HEK293 (cell line): ENCODE results near the gene FRMD3.

ENCODE experiments used
- CTCF ChIA-PET: fragments of 350-600 bp; formaldehyde crosslinking; extraction: SDS; loops from one replicate; lab custom pipeline; 2021; ENCODE audit warnings: antibody characterized with exemption; lab: Yijun Ruan, JAX
- POLR2A ChIA-PET: fragments of 300-600 bp; formaldehyde crosslinking; extraction: SDS; loops from one replicate; lab custom pipeline; 2020; ENCODE audit warnings: antibody characterized with exemption, inconsistent platforms; lab: Yijun Ruan, JAX
- H3K27ac ChIP-seq: fragments of 200-500 bp; sonication (Bioruptor generic); 2 replicates; pipeline ENCODE4 v1.5.1; 2014; ENCODE audit warnings: low read depth, low read length, control low read depth, inconsistent platforms; ENCODE audit errors: extremely low read depth
- H3K36me3 ChIP-seq, 2 experiments: fragments of 200-500 bp in 1 of 2; sonication (Bioruptor generic) in 1 of 2; 1 replicate in 1 of 2; 2 replicates in 1 of 2; pipeline ENCODE4 v1.5.1; 2014 to 2017; ENCODE audit warnings: inconsistent platforms in 2 of 2, low read length in 2 of 2; ENCODE audit not compliant: control insufficient read depth in 2 of 2, insufficient read depth in 1 of 2
- H3K4me1 ChIP-seq: fragments of 200-500 bp; sonication (Bioruptor generic); 2 replicates; pipeline ENCODE4 v1.5.1; 2014; ENCODE audit warnings: mild to moderate bottlenecking, low read length, inconsistent platforms; ENCODE audit not compliant: control insufficient read depth, insufficient read depth
- H3K4me3 ChIP-seq: 2 replicates; pipeline ENCODE4 v1.5.1; 2011; ENCODE audit warnings: low read depth, mild to moderate bottlenecking, control low read depth, low read length, moderate library complexity
- H3K9me3 ChIP-seq: fragments of 200-500 bp; sonication (Bioruptor generic); 2 replicates; pipeline ENCODE4 v1.5.1; 2014; ENCODE audit warnings: low read depth, low read length, inconsistent platforms; ENCODE audit not compliant: control insufficient read depth, insufficient read depth
- FEZF1 ChIP-seq: fragments of 450-650 bp; formaldehyde crosslinking; IDR thresholded peaks from 2 replicates; pipeline ENCODE4 v1.5.1; 2016; ENCODE audit warnings: missing biosample characterization, missing genetic modification characterization
- KLF8 ChIP-seq: fragments of 450-650 bp; formaldehyde crosslinking; IDR thresholded peaks from 2 replicates; pipeline ENCODE4 v1.5.1; 2016; ENCODE audit warnings: missing biosample characterization, missing genetic modification characterization
- PRDM1 ChIP-seq: fragments of 450-650 bp; formaldehyde crosslinking; IDR thresholded peaks from 2 replicates; pipeline ENCODE4; 2016; ENCODE audit warnings: missing biosample characterization, missing genetic modification characterization
- SCRT1 ChIP-seq: fragments of 450-650 bp; formaldehyde crosslinking; IDR thresholded peaks from 2 replicates; pipeline ENCODE4 v1.5.1; 2016; ENCODE audit warnings: missing biosample characterization, missing genetic modification characterization, borderline replicate concordance
- SCRT2 ChIP-seq: fragments of 450-650 bp; formaldehyde crosslinking; IDR thresholded peaks from 2 replicates; pipeline ENCODE4 v1.5.1; 2016; ENCODE audit warnings: missing biosample characterization, missing genetic modification characterization
- ZFP41 ChIP-seq: fragments of 450-650 bp; formaldehyde crosslinking; IDR thresholded peaks from 2 replicates; pipeline ENCODE4 v1.5.1; 2016; ENCODE audit warnings: missing biosample characterization, missing genetic modification characterization, borderline replicate concordance
- ZNF184 ChIP-seq: fragments of 450-650 bp; IDR thresholded peaks from 2 replicates; pipeline ENCODE4 v1.5.1; 2018; ENCODE audit warnings: missing biosample characterization, mild to moderate bottlenecking, missing genetic modification characterization
- ZNF211 ChIP-seq: fragments of 450-650 bp; formaldehyde crosslinking; IDR thresholded peaks from 2 replicates; pipeline ENCODE4 v1.5.1; 2016; ENCODE audit warnings: low read depth, missing biosample characterization, missing genetic modification characterization
- ZNF324 ChIP-seq: fragments of 450-650 bp; formaldehyde crosslinking; IDR thresholded peaks from 2 replicates; pipeline ENCODE4 v1.5.1; 2016; ENCODE audit warnings: missing biosample characterization, missing genetic modification characterization
- ZNF366 ChIP-seq: fragments of 450-650 bp; formaldehyde crosslinking; conservative IDR thresholded peaks from 2 replicates; pipeline ENCODE4 v1.5.1; 2016; ENCODE audit warnings: missing biosample characterization, missing genetic modification characterization
- ZNF510 ChIP-seq: fragments of 450-650 bp; formaldehyde crosslinking; IDR thresholded peaks from 2 replicates; pipeline ENCODE4 v1.5.1; 2018; ENCODE audit warnings: mild to moderate bottlenecking, missing genetic modification characterization, missing biosample characterization; ENCODE audit not compliant: insufficient replicate concordance
- ZNF610 ChIP-seq: fragments of 450-650 bp; formaldehyde crosslinking; IDR thresholded peaks from 2 replicates; pipeline ENCODE4 v1.5.1; 2016; ENCODE audit warnings: missing biosample characterization, missing genetic modification characterization, borderline replicate concordance
- ZNF623 ChIP-seq: fragments of 450-650 bp; formaldehyde crosslinking; IDR thresholded peaks from 2 replicates; pipeline ENCODE4 v1.5.1; 2016; ENCODE audit warnings: missing biosample characterization, missing genetic modification characterization
- ZNF629 ChIP-seq: fragments of 450-650 bp; formaldehyde crosslinking; IDR thresholded peaks from 2 replicates; pipeline ENCODE4 v1.5.1; 2017; ENCODE audit warnings: missing biosample characterization, missing genetic modification characterization
- ZNF747 ChIP-seq: fragments of 450-650 bp; formaldehyde crosslinking; IDR thresholded peaks from 2 replicates; pipeline ENCODE4 v1.5.1; 2016; ENCODE audit warnings: missing biosample characterization, missing genetic modification characterization
- ZNF837 ChIP-seq: fragments of 450-650 bp; formaldehyde crosslinking; IDR thresholded peaks from 2 replicates; pipeline ENCODE4 v1.5.1; 2016; ENCODE audit warnings: missing biosample characterization, missing genetic modification characterization
- TF ChIP-seq, protein P1 (sequence below): fragments of 450-650 bp; formaldehyde crosslinking; IDR thresholded peaks from 2 replicates; pipeline ENCODE4 v1.5.1; 2016; ENCODE audit warnings: missing biosample characterization, missing genetic modification characterization
- TF ChIP-seq, protein P2 (sequence below): fragments of 450-650 bp; formaldehyde crosslinking; IDR thresholded peaks from 2 replicates; pipeline ENCODE4 v1.5.1; 2017; ENCODE audit warnings: missing biosample characterization, missing genetic modification characterization
- TF ChIP-seq, protein P3 (sequence below): fragments of 450-650 bp; formaldehyde crosslinking; IDR thresholded peaks from 2 replicates; pipeline ENCODE4 v1.5.1; 2016; ENCODE audit warnings: missing biosample characterization, missing genetic modification characterization
- TF ChIP-seq, protein P4 (sequence below): fragments of 450-650 bp; formaldehyde crosslinking; IDR thresholded peaks from 2 replicates; pipeline ENCODE4 v1.5.1; 2016; ENCODE audit warnings: missing biosample characterization, missing genetic modification characterization, borderline replicate concordance
- TF ChIP-seq, protein P5 (sequence below): fragments of 450-650 bp; formaldehyde crosslinking; IDR thresholded peaks from 2 replicates; pipeline ENCODE4 v1.5.1; 2016; ENCODE audit warnings: missing biosample characterization, missing genetic modification characterization
- TF ChIP-seq, protein P6 (sequence below): fragments of 450-650 bp; formaldehyde crosslinking; IDR thresholded peaks from 2 replicates; pipeline ENCODE4 v1.5.1; 2016; ENCODE audit warnings: missing biosample characterization, missing genetic modification characterization

The FRMD3 gene

DNA sequence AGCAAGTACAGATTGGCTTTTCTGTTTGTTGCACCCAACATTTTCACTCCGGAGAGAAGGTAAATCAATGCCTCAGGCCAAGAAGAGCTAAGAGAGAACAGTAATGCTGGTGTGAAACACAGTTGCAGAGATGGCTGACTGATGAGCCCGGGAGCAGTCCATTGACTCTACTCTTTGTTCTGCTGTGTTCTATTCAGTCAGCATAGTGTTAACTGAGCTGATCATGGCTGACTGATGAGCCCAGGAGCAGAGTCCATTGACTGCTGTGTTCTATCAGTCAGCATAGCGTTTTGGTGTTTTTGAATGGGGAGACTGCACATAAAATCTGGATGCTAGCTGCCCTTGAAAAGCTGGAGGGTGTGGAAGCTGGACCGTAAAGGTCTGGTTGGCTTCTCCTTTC lies 141.4 kb downstream of the FRMD3 start:
- Histone ChIP-seq H3K4me3 (no peak overlapping the region), H3K9me3 (no peaks in the 10 kb centered on the region), H3K27ac (no peak overlapping the region), H3K4me1 (no peaks in the 10 kb centered on the region), H3K36me3 (no peaks in the 10 kb centered on the region)
- ChIA-PET CTCF (interaction anchor here (2.9 kb wide), 1 partner anchor 62 kb away, joined by 7 read pairs; no protein-coding TSS in a partner anchor), POLR2A (no interaction called here)
- TF ChIP-seq, protein P1, sequence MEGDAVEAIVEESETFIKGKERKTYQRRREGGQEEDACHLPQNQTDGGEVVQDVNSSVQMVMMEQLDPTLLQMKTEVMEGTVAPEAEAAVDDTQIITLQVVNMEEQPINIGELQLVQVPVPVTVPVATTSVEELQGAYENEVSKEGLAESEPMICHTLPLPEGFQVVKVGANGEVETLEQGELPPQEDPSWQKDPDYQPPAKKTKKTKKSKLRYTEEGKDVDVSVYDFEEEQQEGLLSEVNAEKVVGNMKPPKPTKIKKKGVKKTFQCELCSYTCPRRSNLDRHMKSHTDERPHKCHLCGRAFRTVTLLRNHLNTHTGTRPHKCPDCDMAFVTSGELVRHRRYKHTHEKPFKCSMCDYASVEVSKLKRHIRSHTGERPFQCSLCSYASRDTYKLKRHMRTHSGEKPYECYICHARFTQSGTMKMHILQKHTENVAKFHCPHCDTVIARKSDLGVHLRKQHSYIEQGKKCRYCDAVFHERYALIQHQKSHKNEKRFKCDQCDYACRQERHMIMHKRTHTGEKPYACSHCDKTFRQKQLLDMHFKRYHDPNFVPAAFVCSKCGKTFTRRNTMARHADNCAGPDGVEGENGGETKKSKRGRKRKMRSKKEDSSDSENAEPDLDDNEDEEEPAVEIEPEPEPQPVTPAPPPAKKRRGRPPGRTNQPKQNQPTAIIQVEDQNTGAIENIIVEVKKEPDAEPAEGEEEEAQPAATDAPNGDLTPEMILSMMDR = no peak
- TF ChIP-seq, protein P2, sequence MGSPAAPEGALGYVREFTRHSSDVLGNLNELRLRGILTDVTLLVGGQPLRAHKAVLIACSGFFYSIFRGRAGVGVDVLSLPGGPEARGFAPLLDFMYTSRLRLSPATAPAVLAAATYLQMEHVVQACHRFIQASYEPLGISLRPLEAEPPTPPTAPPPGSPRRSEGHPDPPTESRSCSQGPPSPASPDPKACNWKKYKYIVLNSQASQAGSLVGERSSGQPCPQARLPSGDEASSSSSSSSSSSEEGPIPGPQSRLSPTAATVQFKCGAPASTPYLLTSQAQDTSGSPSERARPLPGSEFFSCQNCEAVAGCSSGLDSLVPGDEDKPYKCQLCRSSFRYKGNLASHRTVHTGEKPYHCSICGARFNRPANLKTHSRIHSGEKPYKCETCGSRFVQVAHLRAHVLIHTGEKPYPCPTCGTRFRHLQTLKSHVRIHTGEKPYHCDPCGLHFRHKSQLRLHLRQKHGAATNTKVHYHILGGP (tag by site-specific recombination) = no peak
- TF ChIP-seq ZNF623 (tag by site-specific recombination) = no peak

DNA sequence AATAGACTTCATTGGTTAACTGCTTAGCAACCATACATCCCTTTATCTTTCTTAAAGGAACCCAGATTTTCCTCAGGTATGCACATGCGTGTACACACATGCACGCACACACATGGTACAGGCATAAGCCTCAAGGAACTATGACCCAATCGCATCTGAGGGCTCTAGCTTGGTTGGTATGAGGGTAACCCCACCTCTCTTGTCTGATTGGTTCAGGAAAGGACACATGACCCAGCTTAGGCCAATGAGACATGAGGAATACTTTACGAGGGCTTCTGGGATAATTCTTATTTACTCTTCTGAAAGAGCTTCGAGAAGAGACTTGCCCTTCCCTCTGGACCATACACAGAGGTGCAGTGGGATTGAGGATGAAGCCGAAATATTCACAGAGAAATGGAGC lies 141.9 kb downstream of the FRMD3 start:
- Histone ChIP-seq H3K4me1 (no peaks in the 10 kb centered on the region), H3K27ac (no peak overlapping the region), H3K36me3 (no peaks in the 10 kb centered on the region), H3K4me3 (no peak overlapping the region), H3K9me3 (no peaks in the 10 kb centered on the region)
- TF ChIP-seq ZNF610 (tag by site-specific recombination) (no peak), ZNF747 (tag by site-specific recombination) (no peak), ZNF510 (no peak), ZNF211 (no peak), ZFP41 (no peak), ZNF324 (tag by site-specific recombination) (no peak), PRDM1 (tag by site-specific recombination) (no peak), SCRT1 (tag by site-specific recombination) (no peak), SCRT2 (tag by site-specific recombination) (no peak), ZNF184 (tag by site-specific recombination) (no peak), ZNF366 (tag by site-specific recombination) (no peak)
- ChIA-PET CTCF (no interaction called here), POLR2A (no interaction called here)

DNA sequence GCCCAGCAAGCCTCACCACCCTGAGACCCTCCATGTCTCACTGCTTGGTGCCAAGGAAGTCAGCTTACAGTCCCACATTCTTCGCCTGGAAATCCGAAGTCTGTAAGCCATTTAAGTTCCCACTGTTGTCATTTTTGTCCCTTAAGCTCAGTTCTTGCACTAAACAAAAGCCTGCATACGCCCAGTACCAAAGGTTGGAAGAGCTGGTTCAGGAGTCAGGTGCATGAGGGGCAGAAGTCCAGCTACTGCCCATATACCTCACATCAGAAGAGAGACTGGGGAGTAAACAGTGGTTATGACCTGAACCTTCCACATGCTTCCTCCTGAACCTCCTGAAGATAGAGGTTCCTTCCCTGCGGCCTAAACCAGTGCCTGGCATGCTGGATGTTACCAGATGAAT lies 146.0 kb downstream of the FRMD3 start:
- Histone ChIP-seq H3K4me1 (no peaks in the 10 kb centered on the region), H3K27ac (no peak overlapping the region), H3K4me3 (no peak overlapping the region), H3K36me3 (no peaks in the 10 kb centered on the region), H3K9me3 (no peaks in the 10 kb centered on the region)
- POLR2A ChIA-PET = no interaction called here
- TF ChIP-seq, protein P3, sequence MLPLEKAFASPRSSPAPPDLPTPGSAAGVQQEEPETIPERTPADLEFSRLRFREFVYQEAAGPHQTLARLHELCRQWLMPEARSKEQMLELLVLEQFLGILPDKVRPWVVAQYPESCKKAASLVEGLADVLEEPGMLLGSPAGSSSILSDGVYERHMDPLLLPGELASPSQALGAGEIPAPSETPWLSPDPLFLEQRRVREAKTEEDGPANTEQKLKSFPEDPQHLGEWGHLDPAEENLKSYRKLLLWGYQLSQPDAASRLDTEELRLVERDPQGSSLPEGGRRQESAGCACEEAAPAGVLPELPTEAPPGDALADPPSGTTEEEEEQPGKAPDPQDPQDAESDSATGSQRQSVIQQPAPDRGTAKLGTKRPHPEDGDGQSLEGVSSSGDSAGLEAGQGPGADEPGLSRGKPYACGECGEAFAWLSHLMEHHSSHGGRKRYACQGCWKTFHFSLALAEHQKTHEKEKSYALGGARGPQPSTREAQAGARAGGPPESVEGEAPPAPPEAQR (tag by site-specific recombination) = no peak
- TF ChIP-seq, protein P4, sequence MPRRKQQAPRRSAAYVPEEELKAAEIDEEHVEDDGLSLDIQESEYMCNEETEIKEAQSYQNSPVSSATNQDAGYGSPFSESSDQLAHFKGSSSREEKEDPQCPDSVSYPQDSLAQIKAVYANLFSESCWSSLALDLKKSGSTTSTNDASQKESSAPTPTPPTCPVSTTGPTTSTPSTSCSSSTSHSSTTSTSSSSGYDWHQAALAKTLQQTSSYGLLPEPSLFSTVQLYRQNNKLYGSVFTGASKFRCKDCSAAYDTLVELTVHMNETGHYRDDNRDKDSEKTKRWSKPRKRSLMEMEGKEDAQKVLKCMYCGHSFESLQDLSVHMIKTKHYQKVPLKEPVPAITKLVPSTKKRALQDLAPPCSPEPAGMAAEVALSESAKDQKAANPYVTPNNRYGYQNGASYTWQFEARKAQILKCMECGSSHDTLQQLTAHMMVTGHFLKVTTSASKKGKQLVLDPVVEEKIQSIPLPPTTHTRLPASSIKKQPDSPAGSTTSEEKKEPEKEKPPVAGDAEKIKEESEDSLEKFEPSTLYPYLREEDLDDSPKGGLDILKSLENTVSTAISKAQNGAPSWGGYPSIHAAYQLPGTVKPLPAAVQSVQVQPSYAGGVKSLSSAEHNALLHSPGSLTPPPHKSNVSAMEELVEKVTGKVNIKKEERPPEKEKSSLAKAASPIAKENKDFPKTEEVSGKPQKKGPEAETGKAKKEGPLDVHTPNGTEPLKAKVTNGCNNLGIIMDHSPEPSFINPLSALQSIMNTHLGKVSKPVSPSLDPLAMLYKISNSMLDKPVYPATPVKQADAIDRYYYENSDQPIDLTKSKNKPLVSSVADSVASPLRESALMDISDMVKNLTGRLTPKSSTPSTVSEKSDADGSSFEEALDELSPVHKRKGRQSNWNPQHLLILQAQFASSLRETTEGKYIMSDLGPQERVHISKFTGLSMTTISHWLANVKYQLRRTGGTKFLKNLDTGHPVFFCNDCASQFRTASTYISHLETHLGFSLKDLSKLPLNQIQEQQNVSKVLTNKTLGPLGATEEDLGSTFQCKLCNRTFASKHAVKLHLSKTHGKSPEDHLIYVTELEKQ = no peak
- TF ChIP-seq ZNF629 (tag by site-specific recombination) (no peak), KLF8 (tag by site-specific recombination) (no peak), ZNF324 (tag by site-specific recombination) (no peak), FEZF1 (tag by site-specific recombination) (no peak), ZNF837 (no peak)
- TF ChIP-seq, protein P5, sequence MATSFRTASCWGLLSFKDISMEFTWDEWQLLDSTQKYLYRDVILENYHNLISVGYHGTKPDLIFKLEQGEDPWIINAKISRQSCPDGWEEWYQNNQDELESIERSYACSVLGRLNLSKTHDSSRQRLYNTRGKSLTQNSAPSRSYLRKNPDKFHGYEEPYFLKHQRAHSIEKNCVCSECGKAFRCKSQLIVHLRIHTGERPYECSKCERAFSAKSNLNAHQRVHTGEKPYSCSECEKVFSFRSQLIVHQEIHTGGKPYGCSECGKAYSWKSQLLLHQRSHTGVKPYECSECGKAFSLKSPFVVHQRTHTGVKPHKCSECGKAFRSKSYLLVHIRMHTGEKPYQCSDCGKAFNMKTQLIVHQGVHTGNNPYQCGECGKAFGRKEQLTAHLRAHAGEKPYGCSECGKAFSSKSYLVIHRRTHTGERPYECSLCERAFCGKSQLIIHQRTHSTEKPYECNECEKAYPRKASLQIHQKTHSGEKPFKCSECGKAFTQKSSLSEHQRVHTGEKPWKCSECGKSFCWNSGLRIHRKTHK (tag by site-specific recombination) = no peak
- TF ChIP-seq, protein P6, sequence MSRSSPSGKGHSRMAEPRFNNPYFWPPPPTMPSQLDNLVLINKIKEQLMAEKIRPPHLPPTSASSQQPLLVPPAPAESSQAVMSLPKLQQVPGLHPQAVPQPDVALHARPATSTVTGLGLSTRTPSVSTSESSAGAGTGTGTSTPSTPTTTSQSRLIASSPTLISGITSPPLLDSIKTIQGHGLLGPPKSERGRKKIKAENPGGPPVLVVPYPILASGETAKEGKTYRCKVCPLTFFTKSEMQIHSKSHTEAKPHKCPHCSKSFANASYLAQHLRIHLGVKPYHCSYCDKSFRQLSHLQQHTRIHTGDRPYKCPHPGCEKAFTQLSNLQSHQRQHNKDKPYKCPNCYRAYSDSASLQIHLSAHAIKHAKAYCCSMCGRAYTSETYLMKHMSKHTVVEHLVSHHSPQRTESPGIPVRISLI (tag by site-specific recombination) = no peak
- CTCF ChIA-PET = no interaction called here
